H1 (cell line): ENCODE measurements around the gene HABP2. TPM values are rescaled to one million over a fixed set of nuclear protein-coding genes. Genes with fewer than 3 reads are reported as not detected.

Experiments
- CTCF ChIA-PET: fragments of 300-600 bp; sonication (Branson Sonifier 250); formaldehyde crosslinking; loops from one replicate; lab custom pipeline; 2021; ENCODE audit not compliant: partially characterized antibody; lab: Charles Lee
- POLR2A ChIA-PET: fragments of 300-600 bp; sonication (Branson Sonifier 250); formaldehyde crosslinking; loops from one replicate; lab custom pipeline; 2021; ENCODE audit warnings: inconsistent platforms; ENCODE audit not compliant: partially characterized antibody; lab: Charles Lee
- DNase-seq, 2 experiments: peaks; one replicate each; pipeline versions ENCODE4 v3.0.0 to v3.0.0-alpha.2; 2010 to 2022; ENCODE audit warnings: low spot score in 2 of 2, low read depth in 1 of 2, mixed read lengths in 1 of 2
- FAIRE-seq: peaks from 2 replicates; lab custom pipeline; 2011; peaks lifted over from hg19 to GRCh38; lab: Jason Lieb, UNC
- H2AFZ ChIP-seq: 2 replicates; pipeline ENCODE4 v1.8.1; 2012; ENCODE audit warnings: low read length, inconsistent platforms
- H2AK5ac ChIP-seq: 2 replicates; pipeline ENCODE4 v1.6.1; 2013; ENCODE audit warnings: low read depth, low read length
- H2BK120ac ChIP-seq: replicated peaks from 2 replicates; pipeline ENCODE3; 2013; ENCODE audit warnings: low read depth, low read length, inconsistent platforms
- H2BK12ac ChIP-seq: 2 replicates; pipeline ENCODE4 v1.6.1; 2013; ENCODE audit warnings: low read depth, low read length
- H2BK15ac ChIP-seq: 2 replicates; pipeline ENCODE4 v1.6.1; 2013; ENCODE audit warnings: low read length
- H2BK20ac ChIP-seq: 2 replicates; pipeline ENCODE4 v1.6.1; 2013; ENCODE audit warnings: low read length
- H2BK5ac ChIP-seq: 2 replicates; pipeline ENCODE4 v1.6.1; 2013; ENCODE audit warnings: low read depth, low read length
- H3K14ac ChIP-seq: 2 replicates; pipeline ENCODE4 v1.6.1; 2013; ENCODE audit warnings: inconsistent platforms; ENCODE audit not compliant: insufficient read length
- H3K18ac ChIP-seq: 2 replicates; pipeline ENCODE4 v1.6.1; 2013; ENCODE audit warnings: low read length; ENCODE audit errors: extremely low read depth
- H3K23ac ChIP-seq: 2 replicates; pipeline ENCODE4 v1.6.1; 2013; ENCODE audit warnings: inconsistent platforms; ENCODE audit not compliant: insufficient read length
- H3K23me2 ChIP-seq: 2 replicates; pipeline ENCODE4 v1.6.1; 2013; ENCODE audit warnings: low read depth, low read length
- H3K27ac ChIP-seq: 2 replicates; pipeline ENCODE4 v1.6.1; 2011; ENCODE audit warnings: low read depth, low read length, inconsistent platforms
- H3K27me3 ChIP-seq, 4 experiments: replicated peaks in 1 of 4; 1 replicate in 1 of 4; 2 replicates in 3 of 4; pipeline versions ENCODE4 v1.6.1 to v1.8.1; 2011 to 2013; ENCODE audit warnings: low read length in 3 of 4, mild to moderate bottlenecking in 3 of 4, inconsistent platforms in 2 of 4, mixed read lengths in 2 of 4, moderate library complexity in 1 of 4; ENCODE audit not compliant: control insufficient read depth in 3 of 4, insufficient read depth in 3 of 4; ENCODE audit errors: extremely low read depth in 1 of 4
- H3K36me3 ChIP-seq, 4 experiments: 2 replicates each; pipeline versions ENCODE4 v1.6.1 to v1.8.1; 2011 to 2013; ENCODE audit warnings: mild to moderate bottlenecking in 4 of 4, low read length in 3 of 4, moderate library complexity in 2 of 4, control low read depth in 1 of 4, inconsistent platforms in 1 of 4; ENCODE audit not compliant: insufficient read depth in 4 of 4, control insufficient read depth in 2 of 4
- H3K4ac ChIP-seq: replicated peaks from 2 replicates; pipeline ENCODE3; 2013; ENCODE audit warnings: low read length, low read depth, mixed read lengths, inconsistent platforms; ENCODE audit not compliant: insufficient read length
- H3K4me1 ChIP-seq, 4 experiments: replicated peaks in 1 of 4; 1 replicate in 1 of 4; 2 replicates in 3 of 4; pipeline versions ENCODE4 v1.6.1 to v1.8.1; 2011 to 2013; ENCODE audit warnings: low read length in 3 of 4, inconsistent platforms in 2 of 4, mixed read lengths in 1 of 4; ENCODE audit not compliant: insufficient read depth in 4 of 4, control insufficient read depth in 3 of 4
- H3K4me2 ChIP-seq, 2 experiments: 2 replicates each; pipeline versions ENCODE4 v1.6.1 to v1.8.1; 2011 to 2013; ENCODE audit warnings: low read depth in 2 of 2, low read length in 2 of 2, control low read depth in 1 of 2, inconsistent platforms in 1 of 2, mild to moderate bottlenecking in 1 of 2; ENCODE audit not compliant: insufficient read depth in 1 of 2
- H3K4me3 ChIP-seq, 4 experiments: fragments of 200-600, 300-600 bp in 1 of 4; sonication (generic), shearing (Covaris generic), sonication (Bioruptor Twin) in 1 of 4; 2 replicates each; pipeline versions ENCODE4 v1.5.1 to v1.8.1; 2011 to 2016; ENCODE audit warnings: low read length in 4 of 4, low read depth in 3 of 4, control low read depth in 2 of 4, inconsistent platforms in 2 of 4, mild to moderate bottlenecking in 2 of 4, mixed read lengths in 1 of 4, moderate library complexity in 1 of 4; ENCODE audit not compliant: insufficient read depth in 2 of 4; ENCODE audit errors: extremely low read depth in 1 of 4
- H3K56ac ChIP-seq: replicated peaks from 2 replicates; pipeline ENCODE3; 2013; ENCODE audit warnings: low read depth, mild to moderate bottlenecking, mixed read lengths, low read length, inconsistent platforms; ENCODE audit not compliant: insufficient read length
- H3K79me1 ChIP-seq: 2 replicates; pipeline ENCODE4 v1.6.1; 2013; ENCODE audit warnings: low read depth, low read length, control low read depth
- H3K79me2 ChIP-seq, 2 experiments: 2 replicates each; pipeline versions ENCODE4 v1.6.1 to v1.8.1; 2012 to 2013; ENCODE audit warnings: low read length in 2 of 2, mild to moderate bottlenecking in 2 of 2, inconsistent platforms in 1 of 2; ENCODE audit not compliant: insufficient read depth in 2 of 2, control insufficient read depth in 1 of 2
- H3K9ac ChIP-seq, 4 experiments: replicated peaks in 1 of 4; 1 replicate in 1 of 4; 2 replicates in 3 of 4; pipeline versions ENCODE4 v1.6.1 to v1.8.1; 2011 to 2013; ENCODE audit warnings: low read depth in 3 of 4, low read length in 3 of 4, control low read depth in 2 of 4, mild to moderate bottlenecking in 2 of 4, moderate library complexity in 2 of 4, inconsistent platforms in 1 of 4; ENCODE audit errors: extremely low read depth in 1 of 4
- H3K9me3 ChIP-seq, 2 experiments: 2 replicates each; pipeline versions ENCODE4 v1.6.1 to v1.8.1; 2012 to 2013; ENCODE audit warnings: mild to moderate bottlenecking in 2 of 2, moderate library complexity in 2 of 2, control low read depth in 1 of 2, inconsistent platforms in 1 of 2, low read depth in 1 of 2, low read length in 1 of 2, mixed read lengths in 1 of 2; ENCODE audit not compliant: insufficient read depth in 2 of 2
- H4K20me1 ChIP-seq, 2 experiments: replicated peaks in 1 of 2; 2 replicates each; pipeline versions ENCODE3 to v1.8.1; 2011 to 2013; ENCODE audit warnings: inconsistent platforms in 2 of 2, low read length in 2 of 2, mild to moderate bottlenecking in 1 of 2; ENCODE audit not compliant: insufficient read depth in 2 of 2, control insufficient read depth in 1 of 2
- H4K5ac ChIP-seq: 2 replicates; pipeline ENCODE4 v1.6.1; 2013; ENCODE audit warnings: low read length, low read depth, mixed read lengths, inconsistent platforms; ENCODE audit not compliant: insufficient read length
- H4K8ac ChIP-seq: 2 replicates; pipeline ENCODE4 v1.8.0; 2013; ENCODE audit warnings: mild to moderate bottlenecking, moderate library complexity, low read length, inconsistent platforms; ENCODE audit not compliant: insufficient read depth; ENCODE audit errors: extremely low read depth
- H4K91ac ChIP-seq: replicated peaks from 2 replicates; pipeline ENCODE3; 2013; ENCODE audit warnings: low read length, mixed read lengths, inconsistent platforms; ENCODE audit not compliant: insufficient read length
- KDM1A ChIP-seq: fragments of 200-600, 300-600 bp; sonication (generic); IDR thresholded peaks from 2 replicates; pipeline ENCODE4 v1.7.1; 2016; ENCODE audit warnings: mild to moderate bottlenecking, low read length, borderline replicate concordance
- POU5F1 ChIP-seq: IDR thresholded peaks from 2 replicates; pipeline ENCODE4 v1.6.1; 2011; ENCODE audit warnings: low read depth, mild to moderate bottlenecking, low read length, moderate library complexity
- SP4 ChIP-seq: IDR thresholded peaks from 2 replicates; pipeline ENCODE4 v1.6.1; 2012; ENCODE audit warnings: low read length, inconsistent platforms
- TEAD4 ChIP-seq: IDR thresholded peaks from 2 replicates; pipeline ENCODE4 v1.6.1; 2012; ENCODE audit warnings: low read depth, low read length, inconsistent platforms, mixed read lengths
- WGBS, 2 experiments: shearing (Covaris generic) in 1 of 2; methylation state at CpG; one replicate each; pipeline versions ENCODE4 v1.1.6 to v1.1.7; 2013 to 2015; ENCODE audit warnings: low lambda C conversion rate in 2 of 2, mixed read lengths in 2 of 2, inconsistent platforms in 1 of 2, low coverage in 1 of 2, missing lambda C conversion rate in 1 of 2; ENCODE audit not compliant: insufficient replicate concordance in 2 of 2, insufficient coverage in 1 of 2, insufficient read length in 1 of 2; ENCODE audit errors: extremely low coverage in 1 of 2, missing lambda C conversion rate in 1 of 2; 5-methylcytosine and 5-hydroxymethylcytosine counted together
- polyA plus RNA-seq, 7 experiments: library from polyadenylated mRNA; depleted of rRNA in 3 of 7; stranded (reverse) in 5 of 7; unstranded in 2 of 7; fragments of >200 nt in 5 of 7; fragments of 200-250 nt in 2 of 7; gene quantifications; 1 replicate in 5 of 7; 2 replicates in 1 of 7; 4 replicates in 1 of 7; pipeline versions ENCODE4 v1.2.1 to v1.2.3, GENCODE V29; 2011 to 2013; ENCODE audit warnings: missing spikeins in 2 of 7, mixed read lengths in 2 of 7
- total RNA-seq: library from RNA; stranded (reverse); fragmentation: NEBNext Ultra II Directional; extraction: Animal tissue kit (Norgen Biotek cat#: 25700); gene quantifications from 2 replicates; pipeline ENCODE4 v1.2.1, GENCODE V29; 2021

The HABP2 gene
- total and polyA plus RNA-seq, 2 of the 8 experiments (the other 6 are each of a cell fraction or from before 2014, with no cell fraction given) = not detected

DNA sequence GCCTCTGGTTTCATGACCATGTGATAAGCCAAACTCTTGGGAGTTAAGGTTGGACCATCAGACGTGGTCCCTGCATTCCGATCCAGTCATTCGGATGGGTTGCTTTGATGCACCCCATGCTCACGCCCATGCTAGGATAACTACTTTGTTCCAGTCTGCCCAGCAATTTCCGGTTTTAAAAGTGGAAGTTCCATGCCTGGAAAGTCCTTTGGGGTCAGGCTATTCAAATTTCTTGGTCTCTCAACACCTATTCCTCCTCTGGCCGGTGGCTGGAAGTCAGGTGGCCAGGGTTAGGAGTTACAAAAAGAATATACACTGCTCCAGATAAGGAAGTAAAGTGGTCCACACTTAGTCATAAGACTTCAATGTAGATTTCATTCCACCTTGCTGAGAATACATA lies 37.7 kb upstream of the HABP2 start:
- H2BK15ac ChIP-seq = no peak overlapping the region
- no peaks in the 10 kb centered on the region for H3K79me2 ChIP-seq
- H3K23me2 ChIP-seq = no peaks in the 10 kb centered on the region
- peaks cover 0 to 4% of the 10 kb centered on the region in 2 experiments; a peak in 1 of 4 replicates for H3K9me3 ChIP-seq
- H3K23ac ChIP-seq = no peak overlapping the region
- TF ChIP-seq KDM1A = no peak
- TF ChIP-seq POU5F1 = no peak
- no peak for TF ChIP-seq SP4
- no peak for TF ChIP-seq TEAD4
- TF ChIP-seq, all 59 proteins: peak for 0
- Histone ChIP-seq H3K9ac (no peak overlapping the region), H4K91ac (no peak overlapping the region), H3K4me2 (no peak overlapping the region), H3K4me3 (no peak overlapping the region), H2BK120ac (no peak overlapping the region), H4K5ac (no peak overlapping the region), H3K27me3 (no peaks in the 10 kb centered on the region; a peak in 1 of 7 replicates), H2BK12ac (no peak overlapping the region), H3K18ac (no peak overlapping the region), H2BK20ac (no peak overlapping the region), H3K4ac (no peak overlapping the region), H3K36me3 (no peaks in the 10 kb centered on the region), H3K79me1 (no peaks in the 10 kb centered on the region), H2AK5ac (no peak overlapping the region), H4K8ac (no peak overlapping the region), H2AFZ (no peak overlapping the region), H2BK5ac (no peak overlapping the region), H3K27ac (no peak overlapping the region), H3K4me1 (no peaks in the 10 kb centered on the region), H3K14ac (no peak overlapping the region), H4K20me1 (no peaks in the 10 kb centered on the region), H3K56ac (no peak overlapping the region)
- WGBS, 2 experiments = 82% methylated on average over 6 of the region's 6 CpGs; no CpG with 5 or more reads in 1 of the 2 experiments
- CTCF ChIA-PET = interaction anchor here (0.6 to 1.2 kb wide), 3 partner anchors 14 to 60 kb away, joined by 3 to 4 read pairs (median 3); no protein-coding TSS in a partner anchor
- no peak for FAIRE-seq
- POLR2A ChIA-PET = no interaction called here
- no peak for DNase-seq
